GM21619 (cell line): Measurements from ENCODE around the gene MAP4K4.

Experiments
- ATAC-seq: cut with Tn5 transposase; IDR thresholded peaks from one replicate; pipeline ENCODE4 v1.9.1; 2021; ENCODE audit not compliant: unreplicated experiment

Gene MAP4K4

GRCh38 chr2:101720732-101721131, 23.2 kb downstream of the MAP4K4 start:
- ATAC-seq = no peak

- ATAC-seq = no peak
Observed at GRCh38 chr2:101722864-101723263, 25.4 kb downstream of the MAP4K4 start.

- no peak for ATAC-seq
Observed at GRCh38 chr2:101723371-101724124, 26.0 kb downstream of the MAP4K4 start.

- no peak for ATAC-seq
Observed at GRCh38 chr2:101724125-101724474, 26.6 kb downstream of the MAP4K4 start.

- no peak for ATAC-seq
Observed at GRCh38 chr2:101725038-101725437, 27.5 kb downstream of the MAP4K4 start.

- no peak for ATAC-seq
Observed at GRCh38 chr2:101725515-101726192, 28.1 kb downstream of the MAP4K4 start.

GRCh38 chr2:101728865-101729264, 31.4 kb downstream of the MAP4K4 start:
- ATAC-seq = no peak

- ATAC-seq = no peak
Observed at GRCh38 chr2:101729521-101730190, 32.1 kb downstream of the MAP4K4 start.

- ATAC-seq = no peak
Observed at GRCh38 chr2:101731221-101732054, 33.9 kb downstream of the MAP4K4 start.

GRCh38 chr2:101732199-101732598, 34.7 kb downstream of the MAP4K4 start:
- ATAC-seq = no peak

GRCh38 chr2:101732773-101733256, 35.3 kb downstream of the MAP4K4 start:
- no peak for ATAC-seq

GRCh38 chr2:101733257-101733993, 35.9 kb downstream of the MAP4K4 start:
- ATAC-seq = no peak

GRCh38 chr2:101734505-101735165, 37.1 kb downstream of the MAP4K4 start:
- ATAC-seq = no peak

GRCh38 chr2:101735166-101735533, 37.6 kb downstream of the MAP4K4 start:
- no peak for ATAC-seq

GRCh38 chr2:101736233-101736632, 38.7 kb downstream of the MAP4K4 start:
- no peak for ATAC-seq

- ATAC-seq = no peak
Observed at GRCh38 chr2:101736861-101737291, 39.4 kb downstream of the MAP4K4 start.

GRCh38 chr2:101737478-101738255, 40.2 kb downstream of the MAP4K4 start:
- ATAC-seq = no peak

- no peak for ATAC-seq
Observed at GRCh38 chr2:101738649-101739048, 41.1 kb downstream of the MAP4K4 start.

- ATAC-seq = no peak
Observed at GRCh38 chr2:101740555-101740964, 43.1 kb downstream of the MAP4K4 start.
